Stomach (tissue), 4 donors: ENCODE data around the gene SMYD3.

ENCODE experiments used
- EP300 ChIP-seq: sonication (generic); formaldehyde crosslinking; IDR thresholded peaks from one replicate; pipeline ENCODE4 v1.6.1; 2017; ENCODE audit warnings: antibody characterized with exemption
- POLR2A ChIP-seq, 4 donors: fragments of 450-650 bp; IDR thresholded peaks; one replicate each; pipeline ENCODE4 v1.6.1; 2016; ENCODE audit warnings: antibody characterized with exemption in 4 of 4, control low read depth in 2 of 4, mild to moderate bottlenecking in 1 of 4, moderate library complexity in 1 of 4
- TF ChIP-seq, protein P1 (sequence below), 7 experiments: fragments of 450-650 bp in 4 of 7; fragments of 200-600 bp in 3 of 7; sonication (generic) in 3 of 7; IDR thresholded peaks; one replicate each; pipeline ENCODE4 v1.5.1; 2016 to 2019; ENCODE audit warnings: antibody characterized with exemption in 7 of 7, control low read depth in 2 of 7, mild to moderate bottlenecking in 1 of 7

- TF ChIP-seq EP300 = no peak
- TF ChIP-seq, protein P1, sequence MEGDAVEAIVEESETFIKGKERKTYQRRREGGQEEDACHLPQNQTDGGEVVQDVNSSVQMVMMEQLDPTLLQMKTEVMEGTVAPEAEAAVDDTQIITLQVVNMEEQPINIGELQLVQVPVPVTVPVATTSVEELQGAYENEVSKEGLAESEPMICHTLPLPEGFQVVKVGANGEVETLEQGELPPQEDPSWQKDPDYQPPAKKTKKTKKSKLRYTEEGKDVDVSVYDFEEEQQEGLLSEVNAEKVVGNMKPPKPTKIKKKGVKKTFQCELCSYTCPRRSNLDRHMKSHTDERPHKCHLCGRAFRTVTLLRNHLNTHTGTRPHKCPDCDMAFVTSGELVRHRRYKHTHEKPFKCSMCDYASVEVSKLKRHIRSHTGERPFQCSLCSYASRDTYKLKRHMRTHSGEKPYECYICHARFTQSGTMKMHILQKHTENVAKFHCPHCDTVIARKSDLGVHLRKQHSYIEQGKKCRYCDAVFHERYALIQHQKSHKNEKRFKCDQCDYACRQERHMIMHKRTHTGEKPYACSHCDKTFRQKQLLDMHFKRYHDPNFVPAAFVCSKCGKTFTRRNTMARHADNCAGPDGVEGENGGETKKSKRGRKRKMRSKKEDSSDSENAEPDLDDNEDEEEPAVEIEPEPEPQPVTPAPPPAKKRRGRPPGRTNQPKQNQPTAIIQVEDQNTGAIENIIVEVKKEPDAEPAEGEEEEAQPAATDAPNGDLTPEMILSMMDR (IDR thresholded peaks at IDR 0.05) = no peak
- no peak for TF ChIP-seq POLR2A (IDR thresholded peaks at IDR 0.05)
These were observed 156.3 kb downstream of the SMYD3 start for GRCh38 chr1:246350745-246351144.
